Mammary epithelial cell (primary cell): ENCODE measurements around the gene DIS3L2.

Experiments used
- CTCF ChIP-seq, 2 donors: IDR thresholded peaks in 1 of 2; conservative IDR thresholded peaks in 1 of 2; 2 replicates each; pipeline ENCODE4 v1.5.1; 2011 to 2012; ENCODE audit warnings: inconsistent platforms in 2 of 2, low read length in 2 of 2, mild to moderate bottlenecking in 2 of 2, control low read depth in 1 of 2, low read depth in 1 of 2; ENCODE audit not compliant: insufficient read depth in 1 of 2; ENCODE audit errors: extremely low read depth in 1 of 2
- EZH2 ChIP-seq: IDR thresholded peaks from 2 replicates; pipeline ENCODE4 v1.6.1; 2012; ENCODE audit warnings: low read length, inconsistent platforms, borderline replicate concordance

- TF ChIP-seq CTCF (conservative IDR thresholded peaks at IDR 0.05 in 1 of 2, IDR thresholded peaks at IDR 0.05 in 1 of 2; ENCODE audit: extremely low read depth in 1 of 2, insufficient read depth in 1 of 2, low read depth in 1 of 2, low read length in 2 of 2) (no peak), EZH2 (no peak)
Measured at GRCh38 chr2:232097260-232097659, 135.7 kb downstream of the DIS3L2 start.
